K562 (cell line): ENCODE data around the gene EFHC1. TPM values are rescaled to one million over a fixed set of nuclear protein-coding genes. Genes with fewer than 3 reads are reported as not detected.
A peak's percentile ranks its signal among the peaks of the same experiment; 100 is the strongest.

Experiments
- DDX20 ChIP-seq: fragments of 450-650 bp; IDR thresholded peaks from 2 replicates; pipeline ENCODE4 v1.6.1; 2016; ENCODE audit warnings: missing genetic modification characterization, low read depth, mild to moderate bottlenecking, missing compliant biosample characterization, moderate library complexity
- ETV6 ChIP-seq, 3 experiments: fragments of 150-350 bp in 1 of 3; sonication (generic) in 1 of 3; formaldehyde crosslinking in 1 of 3; IDR thresholded peaks; 2 replicates each; pipeline versions ENCODE4 v1.6.1 to v1.8.0; 2014 to 2022; ENCODE audit warnings: borderline replicate concordance in 2 of 3, low read depth in 2 of 3, antibody characterized with exemption in 1 of 3, low read length in 1 of 3, mild to moderate bottlenecking in 1 of 3, missing genetic modification reagents in 1 of 3
- FIP1L1 ChIP-seq: fragments of 200-400 bp; formaldehyde crosslinking; IDR thresholded peaks from 2 replicates; pipeline ENCODE4 v1.6.1; 2018; ENCODE audit warnings: mild to moderate bottlenecking, low read depth, low read length; ENCODE audit not compliant: poor library complexity, severe bottlenecking
- GABPB2 ChIP-seq: fragments of 250-450 bp; sonication (Bioruptor Pico); conservative IDR thresholded peaks from 2 replicates; pipeline ENCODE4 v1.5.1; 2021; ENCODE audit warnings: mild to moderate bottlenecking
- GATAD2A ChIP-seq: fragments of 450-650 bp; IDR thresholded peaks from 2 replicates; pipeline ENCODE4 v1.6.1; 2017
- L3MBTL2 ChIP-seq: fragments of 450-650 bp; IDR thresholded peaks from 2 replicates; pipeline ENCODE4 v1.6.1; 2016; ENCODE audit warnings: mild to moderate bottlenecking, moderate library complexity
- MTA2 ChIP-seq: fragments of 450-650 bp; IDR thresholded peaks from 2 replicates; pipeline ENCODE4 v1.6.1; 2016; ENCODE audit warnings: low read depth
- RNF2 ChIP-seq: sonication (generic); IDR thresholded peaks from 2 replicates; pipeline ENCODE4 v1.6.1; 2016
- SMAD1 ChIP-seq: fragments of 150-350 bp; IDR thresholded peaks from 2 replicates; pipeline ENCODE4 v1.6.1; 2014; ENCODE audit warnings: low read length, low read depth; ENCODE audit not compliant: partially characterized antibody
- SPI1 ChIP-seq: IDR thresholded peaks from 2 replicates; pipeline ENCODE4 v1.6.1; 2011; ENCODE audit warnings: low read depth, low read length, control low read depth, borderline replicate concordance
- TGIF2 ChIP-seq: sonication (generic); formaldehyde crosslinking; IDR thresholded peaks from 2 replicates; pipeline ENCODE4 v1.8.1; 2022; ENCODE audit warnings: mild to moderate bottlenecking, missing genetic modification reagents, moderate library complexity
- ZFX ChIP-seq: sonication (generic); formaldehyde crosslinking; IDR thresholded peaks from 2 replicates; pipeline ENCODE4 v1.8.0; 2022; ENCODE audit warnings: mild to moderate bottlenecking, missing genetic modification reagents, moderate library complexity
- ZNF232 ChIP-seq: sonication (generic); formaldehyde crosslinking; IDR thresholded peaks from 2 replicates; pipeline ENCODE4 v1.8.0; 2022; ENCODE audit warnings: mild to moderate bottlenecking, missing genetic modification reagents
- ZNF780A ChIP-seq: fragments of 250-450 bp; sonication (Bioruptor Pico); IDR thresholded peaks from 2 replicates; pipeline ENCODE4 v1.5.0; 2021; ENCODE audit warnings: mild to moderate bottlenecking
- ZNF830 ChIP-seq: fragments of 250-450 bp; sonication (Bioruptor Pico); IDR thresholded peaks from 2 replicates; pipeline ENCODE4 v1.5.0; 2021; ENCODE audit warnings: mild to moderate bottlenecking
- polyA plus RNA-seq, 8 experiments: library from polyadenylated mRNA; depleted of rRNA in 4 of 8; stranded (reverse) in 5 of 8; unstranded in 3 of 8; fragments of >200 nt; fragmentation: Nextera tagmentation in 2 of 8; fragmentation: Illumina TruSeq in 1 of 8; extraction: Ambion mirVana in 2 of 8; extraction: Trizol in 1 of 8; gene quantifications; 2 replicates each; pipeline versions ENCODE4 v1.2.1 to v1.2.3, GENCODE V29; 2011 to 2014; ENCODE audit warnings: inconsistent platforms in 1 of 8, missing spikeins in 1 of 8
- total RNA-seq, 7 experiments: library from RNA; depleted of rRNA in 6 of 7; stranded (reverse); fragments of >200 nt in 6 of 7; fragmentation: Illumina TruSeq in 2 of 7; extraction: Trizol in 2 of 7; gene quantifications; 2 replicates each; pipeline versions ENCODE4 v1.2.1 to v1.2.3, GENCODE V29; 2011 to 2021; ENCODE audit warnings: low replicate concordance in 1 of 7
- TF ChIP-seq, protein P1 (sequence below): sonication (generic); formaldehyde crosslinking; IDR thresholded peaks from 2 replicates; pipeline ENCODE4 v1.8.1; 2023; ENCODE audit warnings: mild to moderate bottlenecking, missing genetic modification reagents, moderate library complexity
- TF ChIP-seq, protein P2 (sequence below): sonication (generic); formaldehyde crosslinking; IDR thresholded peaks from 2 replicates; pipeline ENCODE4 v1.8.0; 2023; ENCODE audit warnings: missing genetic modification reagents, mild to moderate bottlenecking, borderline replicate concordance
- TF ChIP-seq, protein P3 (sequence below): fragments of 450-650 bp; IDR thresholded peaks from 2 replicates; pipeline ENCODE4 v1.6.1; 2016; ENCODE audit warnings: mild to moderate bottlenecking
- TF ChIP-seq, protein P4 (sequence below): fragments of 250-450 bp; sonication (Bioruptor Pico); IDR thresholded peaks from 2 replicates; pipeline ENCODE4 v1.9.0; 2021; ENCODE audit warnings: mild to moderate bottlenecking

EFHC1 gene
- total and polyA plus RNA-seq, 9 of the 15 experiments (the other 6 are each of a cell fraction or from before 2014, with no cell fraction given), result 9.5 to 31.0 (median 14.9) TPM

DNA sequence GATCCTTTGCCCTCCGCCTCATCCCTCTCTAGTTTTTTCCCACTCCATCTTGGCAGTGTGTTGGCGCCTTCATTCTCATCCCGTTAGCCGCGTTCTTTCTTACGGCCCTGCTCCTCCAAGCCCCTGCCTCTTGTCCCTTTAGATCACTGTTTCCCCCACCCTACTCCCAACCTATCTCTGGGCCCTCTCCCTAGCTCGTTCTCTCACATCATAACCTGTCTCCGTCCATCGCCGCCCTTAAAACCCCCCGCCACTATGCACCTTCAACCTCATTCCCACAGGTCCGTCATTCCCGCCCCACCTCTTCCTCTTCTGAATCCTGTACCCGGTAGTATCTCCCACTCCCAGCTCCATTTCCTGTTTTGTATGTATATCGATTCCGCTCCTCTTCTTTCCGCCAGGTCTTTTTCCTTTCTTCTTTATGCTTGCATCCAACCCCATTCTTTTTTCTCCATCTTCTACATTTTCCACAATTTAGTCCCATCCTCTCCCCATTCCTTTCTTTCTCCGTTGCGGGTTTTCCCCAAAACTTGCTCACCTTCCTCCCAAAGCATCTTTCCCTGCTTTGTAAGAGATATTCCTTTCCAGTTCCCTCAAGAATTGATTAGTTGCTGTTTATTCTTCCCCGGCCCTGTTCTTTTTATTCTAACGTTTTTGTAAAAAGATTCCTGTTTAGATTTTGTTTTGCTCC lies 671 bp downstream of the EFHC1 start (continued):
- TF ChIP-seq ZNF232 (no peak), GABPB2 (CRISPR knock-in tag) (no peak), ZFX (CRISPR knock-in tag) (peak; percentile 13; the same call in 1 of the 2 replicates), L3MBTL2 (no peak), TGIF2 (CRISPR knock-in tag) (no peak), SMAD1 (no peak), ZNF830 (no peak), GATAD2A (no peak), RNF2 (no peak), FIP1L1 (no peak), SPI1 (peak; percentile 77; the same call in 1 of the 2 replicates), DDX20 (tag) (no peak), ETV6 (IDR thresholded peaks at IDR 0.05; ENCODE audit: borderline replicate concordance in 1 of 2, low read depth in 2 of 2, low read length in 1 of 2) (no peak), ETV6 (CRISPR knock-in tag; IDR thresholded peaks at IDR 0.05; ENCODE audit: borderline replicate concordance) (no peak), ZNF780A (CRISPR knock-in tag) (no peak), MTA2 (no peak)
- TF ChIP-seq, protein P1, sequence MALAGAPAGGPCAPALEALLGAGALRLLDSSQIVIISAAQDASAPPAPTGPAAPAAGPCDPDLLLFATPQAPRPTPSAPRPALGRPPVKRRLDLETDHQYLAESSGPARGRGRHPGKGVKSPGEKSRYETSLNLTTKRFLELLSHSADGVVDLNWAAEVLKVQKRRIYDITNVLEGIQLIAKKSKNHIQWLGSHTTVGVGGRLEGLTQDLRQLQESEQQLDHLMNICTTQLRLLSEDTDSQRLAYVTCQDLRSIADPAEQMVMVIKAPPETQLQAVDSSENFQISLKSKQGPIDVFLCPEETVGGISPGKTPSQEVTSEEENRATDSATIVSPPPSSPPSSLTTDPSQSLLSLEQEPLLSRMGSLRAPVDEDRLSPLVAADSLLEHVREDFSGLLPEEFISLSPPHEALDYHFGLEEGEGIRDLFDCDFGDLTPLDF (CRISPR knock-in tag), result no peak
- TF ChIP-seq, protein P2, sequence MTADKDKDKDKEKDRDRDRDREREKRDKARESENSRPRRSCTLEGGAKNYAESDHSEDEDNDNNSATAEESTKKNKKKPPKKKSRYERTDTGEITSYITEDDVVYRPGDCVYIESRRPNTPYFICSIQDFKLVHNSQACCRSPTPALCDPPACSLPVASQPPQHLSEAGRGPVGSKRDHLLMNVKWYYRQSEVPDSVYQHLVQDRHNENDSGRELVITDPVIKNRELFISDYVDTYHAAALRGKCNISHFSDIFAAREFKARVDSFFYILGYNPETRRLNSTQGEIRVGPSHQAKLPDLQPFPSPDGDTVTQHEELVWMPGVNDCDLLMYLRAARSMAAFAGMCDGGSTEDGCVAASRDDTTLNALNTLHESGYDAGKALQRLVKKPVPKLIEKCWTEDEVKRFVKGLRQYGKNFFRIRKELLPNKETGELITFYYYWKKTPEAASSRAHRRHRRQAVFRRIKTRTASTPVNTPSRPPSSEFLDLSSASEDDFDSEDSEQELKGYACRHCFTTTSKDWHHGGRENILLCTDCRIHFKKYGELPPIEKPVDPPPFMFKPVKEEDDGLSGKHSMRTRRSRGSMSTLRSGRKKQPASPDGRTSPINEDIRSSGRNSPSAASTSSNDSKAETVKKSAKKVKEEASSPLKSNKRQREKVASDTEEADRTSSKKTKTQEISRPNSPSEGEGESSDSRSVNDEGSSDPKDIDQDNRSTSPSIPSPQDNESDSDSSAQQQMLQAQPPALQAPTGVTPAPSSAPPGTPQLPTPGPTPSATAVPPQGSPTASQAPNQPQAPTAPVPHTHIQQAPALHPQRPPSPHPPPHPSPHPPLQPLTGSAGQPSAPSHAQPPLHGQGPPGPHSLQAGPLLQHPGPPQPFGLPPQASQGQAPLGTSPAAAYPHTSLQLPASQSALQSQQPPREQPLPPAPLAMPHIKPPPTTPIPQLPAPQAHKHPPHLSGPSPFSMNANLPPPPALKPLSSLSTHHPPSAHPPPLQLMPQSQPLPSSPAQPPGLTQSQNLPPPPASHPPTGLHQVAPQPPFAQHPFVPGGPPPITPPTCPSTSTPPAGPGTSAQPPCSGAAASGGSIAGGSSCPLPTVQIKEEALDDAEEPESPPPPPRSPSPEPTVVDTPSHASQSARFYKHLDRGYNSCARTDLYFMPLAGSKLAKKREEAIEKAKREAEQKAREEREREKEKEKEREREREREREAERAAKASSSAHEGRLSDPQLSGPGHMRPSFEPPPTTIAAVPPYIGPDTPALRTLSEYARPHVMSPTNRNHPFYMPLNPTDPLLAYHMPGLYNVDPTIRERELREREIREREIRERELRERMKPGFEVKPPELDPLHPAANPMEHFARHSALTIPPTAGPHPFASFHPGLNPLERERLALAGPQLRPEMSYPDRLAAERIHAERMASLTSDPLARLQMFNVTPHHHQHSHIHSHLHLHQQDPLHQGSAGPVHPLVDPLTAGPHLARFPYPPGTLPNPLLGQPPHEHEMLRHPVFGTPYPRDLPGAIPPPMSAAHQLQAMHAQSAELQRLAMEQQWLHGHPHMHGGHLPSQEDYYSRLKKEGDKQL, result no peak
- TF ChIP-seq, protein P3, sequence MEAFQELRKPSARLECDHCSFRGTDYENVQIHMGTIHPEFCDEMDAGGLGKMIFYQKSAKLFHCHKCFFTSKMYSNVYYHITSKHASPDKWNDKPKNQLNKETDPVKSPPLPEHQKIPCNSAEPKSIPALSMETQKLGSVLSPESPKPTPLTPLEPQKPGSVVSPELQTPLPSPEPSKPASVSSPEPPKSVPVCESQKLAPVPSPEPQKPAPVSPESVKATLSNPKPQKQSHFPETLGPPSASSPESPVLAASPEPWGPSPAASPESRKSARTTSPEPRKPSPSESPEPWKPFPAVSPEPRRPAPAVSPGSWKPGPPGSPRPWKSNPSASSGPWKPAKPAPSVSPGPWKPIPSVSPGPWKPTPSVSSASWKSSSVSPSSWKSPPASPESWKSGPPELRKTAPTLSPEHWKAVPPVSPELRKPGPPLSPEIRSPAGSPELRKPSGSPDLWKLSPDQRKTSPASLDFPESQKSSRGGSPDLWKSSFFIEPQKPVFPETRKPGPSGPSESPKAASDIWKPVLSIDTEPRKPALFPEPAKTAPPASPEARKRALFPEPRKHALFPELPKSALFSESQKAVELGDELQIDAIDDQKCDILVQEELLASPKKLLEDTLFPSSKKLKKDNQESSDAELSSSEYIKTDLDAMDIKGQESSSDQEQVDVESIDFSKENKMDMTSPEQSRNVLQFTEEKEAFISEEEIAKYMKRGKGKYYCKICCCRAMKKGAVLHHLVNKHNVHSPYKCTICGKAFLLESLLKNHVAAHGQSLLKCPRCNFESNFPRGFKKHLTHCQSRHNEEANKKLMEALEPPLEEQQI, result no peak
- TF ChIP-seq, protein P4, sequence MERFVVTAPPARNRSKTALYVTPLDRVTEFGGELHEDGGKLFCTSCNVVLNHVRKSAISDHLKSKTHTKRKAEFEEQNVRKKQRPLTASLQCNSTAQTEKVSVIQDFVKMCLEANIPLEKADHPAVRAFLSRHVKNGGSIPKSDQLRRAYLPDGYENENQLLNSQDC, result no peak
